Measurements from ENCODE around the gene PDE9A.

The PDE9A gene

GRCh38 chr21:42701706-42702456 is 48.5 kb downstream of the PDE9A start:
- TF ChIP-seq EP300 (IDR thresholded peaks at IDR 0.05; ENCODE audit: borderline replicate concordance): no peak
- TF ChIP-seq TAF1 (IDR thresholded peaks at IDR 0.05; ENCODE audit: low read depth): no peak
- no peak for TF ChIP-seq CREB1 (IDR thresholded peaks at IDR 0.05; ENCODE audit: low read depth)
- TF ChIP-seq REST (IDR thresholded peaks at IDR 0.05; ENCODE audit: low read depth): no peak
- no peak for TF ChIP-seq USF1 (IDR thresholded peaks at IDR 0.05)

GRCh38 chr21:42702720-42703119 is 49.3 kb downstream of the PDE9A start:
- TF ChIP-seq NFIC (IDR thresholded peaks at IDR 0.05) (no peak), TEAD4 (IDR thresholded peaks at IDR 0.05) (no peak), EP300 (IDR thresholded peaks at IDR 0.05; ENCODE audit: borderline replicate concordance) (no peak), YY1 (IDR thresholded peaks at IDR 0.05; ENCODE audit: low read depth) (no peak), CREB1 (IDR thresholded peaks at IDR 0.05; ENCODE audit: low read depth) (no peak), TAF1 (IDR thresholded peaks at IDR 0.05; ENCODE audit: low read depth) (no peak), EGR1 (IDR thresholded peaks at IDR 0.05) (no peak), FOXM1 (IDR thresholded peaks at IDR 0.05; ENCODE audit: borderline replicate concordance, low read depth) (no peak), CEBPB (IDR thresholded peaks at IDR 0.05) (no peak), USF1 (IDR thresholded peaks at IDR 0.05) (no peak), TCF12 (IDR thresholded peaks at IDR 0.05; ENCODE audit: low read depth) (no peak), RAD21 (IDR thresholded peaks at IDR 0.05; ENCODE audit: low read depth) (no peak), REST (IDR thresholded peaks at IDR 0.05; ENCODE audit: low read depth) (no peak), ZBTB7A (IDR thresholded peaks at IDR 0.05; ENCODE audit: low read depth) (no peak), MAX (IDR thresholded peaks at IDR 0.05) (no peak)

GRCh38 chr21:42703136-42703908 is 49.9 kb downstream of the PDE9A start:
- TF ChIP-seq USF1 (IDR thresholded peaks at IDR 0.05): no peak
- no peak for TF ChIP-seq TCF12 (IDR thresholded peaks at IDR 0.05; ENCODE audit: low read depth)
- TF ChIP-seq FOXM1 (IDR thresholded peaks at IDR 0.05; ENCODE audit: borderline replicate concordance, low read depth): no peak
- TF ChIP-seq EGR1 (IDR thresholded peaks at IDR 0.05): no peak
- TF ChIP-seq TAF1 (IDR thresholded peaks at IDR 0.05; ENCODE audit: low read depth): no peak

- no peak for TF ChIP-seq NFIC (IDR thresholded peaks at IDR 0.05)
- no peak for TF ChIP-seq FOXM1 (IDR thresholded peaks at IDR 0.05; ENCODE audit: borderline replicate concordance, low read depth)
- TF ChIP-seq EGR1 (IDR thresholded peaks at IDR 0.05): no peak
- TF ChIP-seq MAX (IDR thresholded peaks at IDR 0.05): no peak
- no peak for TF ChIP-seq TAF1 (IDR thresholded peaks at IDR 0.05; ENCODE audit: low read depth)
- TF ChIP-seq RAD21 (IDR thresholded peaks at IDR 0.05; ENCODE audit: low read depth): no peak
- TF ChIP-seq YY1 (IDR thresholded peaks at IDR 0.05; ENCODE audit: low read depth): no peak
- no peak for TF ChIP-seq REST (IDR thresholded peaks at IDR 0.05; ENCODE audit: low read depth)
- TF ChIP-seq TEAD4 (IDR thresholded peaks at IDR 0.05): no peak
- TF ChIP-seq CREB1 (IDR thresholded peaks at IDR 0.05; ENCODE audit: low read depth): no peak
- no peak for TF ChIP-seq ZBTB7A (IDR thresholded peaks at IDR 0.05; ENCODE audit: low read depth)
- TF ChIP-seq TCF12 (IDR thresholded peaks at IDR 0.05; ENCODE audit: low read depth): no peak
- no peak for TF ChIP-seq USF1 (IDR thresholded peaks at IDR 0.05)
Measured at GRCh38 chr21:42703965-42704364, 50.5 kb downstream of the PDE9A start.

Data from Ishikawa (cell line).